GM12891 (cell line): Measurements from ENCODE around the gene RPL10A.

Experiments used
- POLR2A ChIP-seq: IDR thresholded peaks from 2 replicates; pipeline ENCODE4 v1.6.1; 2011; ENCODE audit warnings: low read depth, low read length, control low read depth
- POLR2AphosphoS5 ChIP-seq: IDR thresholded peaks from 2 replicates; pipeline ENCODE4 v1.6.1; 2011; ENCODE audit warnings: low read depth, low read length, control low read depth
- POU2F2 ChIP-seq: IDR thresholded peaks from 2 replicates; pipeline ENCODE4 v1.6.1; 2011; ENCODE audit warnings: low read depth, mild to moderate bottlenecking, control low read depth, low read length, moderate library complexity

- TF ChIP-seq POLR2A = no peak
- no peak for TF ChIP-seq POU2F2
- no peak for TF ChIP-seq POLR2AphosphoS5
These were observed 18.8 kb upstream of the RPL10A start for GRCh38 chr6:35449287-35449881.
